Muscle layer of colon (tissue), 2 donors: Measurements from ENCODE around the gene RAB1B.

ENCODE experiments used
- H3K27ac ChIP-seq: one replicate; pipeline ENCODE4 v1.7.0; 2013; ENCODE audit warnings: low read depth, mild to moderate bottlenecking, low read length, moderate library complexity
- H3K27me3 ChIP-seq, 2 donors: one replicate each; pipeline ENCODE4 v1.7.0; 2013; ENCODE audit warnings: low read length in 2 of 2, mild to moderate bottlenecking in 2 of 2; ENCODE audit not compliant: insufficient read depth in 2 of 2, control insufficient read depth in 1 of 2
- H3K36me3 ChIP-seq: one replicate; pipeline ENCODE4 v1.7.0; 2013; ENCODE audit warnings: mild to moderate bottlenecking, low read length; ENCODE audit not compliant: insufficient read depth
- H3K4me1 ChIP-seq: one replicate; pipeline ENCODE4 v1.7.0; 2013; ENCODE audit warnings: mild to moderate bottlenecking, low read length; ENCODE audit not compliant: insufficient read depth
- H3K4me3 ChIP-seq, 2 donors: one replicate each; pipeline ENCODE4 v1.7.0; 2013; ENCODE audit warnings: low read length in 2 of 2, low read depth in 1 of 2, mild to moderate bottlenecking in 1 of 2, moderate library complexity in 1 of 2
- H3K9ac ChIP-seq: one replicate; pipeline ENCODE4 v1.7.0; 2013; ENCODE audit warnings: low read length
- H3K9me3 ChIP-seq: one replicate; pipeline ENCODE4 v1.7.0; 2013; ENCODE audit warnings: mild to moderate bottlenecking, low read length
- donor health status: abdominal sarcoma.
- donor health status: Adenocarcinoma of cecum.

The RAB1B gene

DNA sequence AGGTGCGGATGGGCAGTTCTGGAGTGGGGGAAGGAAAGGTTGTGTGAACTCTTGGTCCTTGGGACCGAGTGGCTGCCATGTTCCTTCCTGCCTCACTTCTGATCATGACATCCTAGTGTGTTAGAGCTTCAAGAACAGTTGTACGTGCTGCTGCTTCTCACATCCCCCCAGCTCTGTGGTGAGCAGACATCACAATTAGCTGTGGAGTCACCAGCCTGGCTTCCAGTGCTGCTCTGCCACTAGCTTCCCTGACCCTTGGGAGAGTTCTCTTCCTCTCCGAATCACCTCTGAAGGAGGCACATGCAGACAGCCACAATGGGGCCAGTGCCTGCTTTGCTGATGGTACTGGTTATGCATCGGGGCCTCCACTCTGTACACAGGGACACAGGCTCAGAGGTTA lies 6.2 kb upstream of the RAB1B start:
- no peak overlapping the region for H3K4me3 ChIP-seq
- peaks cover 17% of the 10 kb centered on the region for H3K4me1 ChIP-seq
- no peak overlapping the region for H3K27ac ChIP-seq
- no peak overlapping the region for H3K9ac ChIP-seq
- no peaks in the 10 kb centered on the region for H3K27me3 ChIP-seq
- H3K9me3 ChIP-seq, result no peaks in the 10 kb centered on the region
- H3K36me3 ChIP-seq, result peaks cover 56% of the 10 kb centered on the region

GRCh38 chr11:66262696-66263095 lies 5.7 kb upstream of the RAB1B start:
- Histone ChIP-seq H3K4me1 (peaks cover 17% of the 10 kb centered on the region), H3K9ac (no peak overlapping the region), H3K27me3 (no peaks in the 10 kb centered on the region), H3K36me3 (peaks cover 56% of the 10 kb centered on the region), H3K9me3 (no peaks in the 10 kb centered on the region), H3K4me3 (no peak overlapping the region), H3K27ac (no peak overlapping the region)

- peaks cover 56% of the 10 kb centered on the region for H3K36me3 ChIP-seq
- H3K27me3 ChIP-seq, result no peaks in the 10 kb centered on the region
- no peak overlapping the region for H3K9ac ChIP-seq
- H3K4me3 ChIP-seq, result no peak overlapping the region
- no peak overlapping the region for H3K27ac ChIP-seq
- H3K9me3 ChIP-seq, result no peaks in the 10 kb centered on the region
- peaks cover 17% of the 10 kb centered on the region for H3K4me1 ChIP-seq
Observed at GRCh38 chr11:66263231-66263630, 5.2 kb upstream of the RAB1B start.

DNA sequence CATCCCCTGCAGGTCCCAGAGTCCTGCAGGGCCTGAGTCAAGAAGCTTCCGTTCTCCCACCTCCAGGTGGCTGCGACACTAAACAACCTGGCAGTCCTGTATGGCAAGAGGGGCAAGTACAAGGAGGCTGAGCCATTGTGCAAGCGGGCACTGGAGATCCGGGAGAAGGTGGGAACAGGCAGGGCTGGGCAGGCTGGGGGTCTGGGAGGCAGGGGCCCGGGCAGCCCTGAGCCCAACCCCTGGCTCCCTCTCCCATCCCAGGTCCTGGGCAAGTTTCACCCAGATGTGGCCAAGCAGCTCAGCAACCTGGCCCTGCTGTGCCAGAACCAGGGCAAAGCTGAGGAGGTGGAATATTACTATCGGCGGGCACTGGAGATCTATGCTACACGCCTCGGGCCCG lies 4.7 kb upstream of the RAB1B start:
- Histone ChIP-seq H3K27ac (no peak overlapping the region), H3K36me3 (peaks cover 56% of the 10 kb centered on the region), H3K4me3 (no peak overlapping the region), H3K9ac (no peak overlapping the region), H3K4me1 (peaks cover 13% of the 10 kb centered on the region), H3K9me3 (no peaks in the 10 kb centered on the region), H3K27me3 (no peaks in the 10 kb centered on the region)

DNA sequence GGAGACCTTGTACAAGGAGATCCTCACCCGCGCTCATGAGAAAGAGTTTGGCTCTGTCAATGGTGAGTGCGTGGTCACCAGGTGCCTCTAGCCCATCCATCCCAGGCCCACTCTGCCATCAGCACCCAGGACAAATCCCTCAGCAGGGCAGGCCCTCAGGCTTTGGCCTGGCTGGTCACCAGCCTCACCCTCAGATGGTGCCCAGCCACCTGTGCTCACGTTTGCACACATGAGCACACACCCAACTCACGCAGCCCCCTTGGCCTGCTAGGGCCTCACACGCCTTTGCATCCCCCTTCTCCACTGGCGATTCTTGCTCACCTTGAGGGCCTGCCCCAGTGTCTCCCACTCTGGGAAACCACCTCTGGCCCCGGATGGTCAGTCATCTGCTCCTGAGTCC lies 4.1 kb upstream of the RAB1B start:
- H3K27me3 ChIP-seq, result no peaks in the 10 kb centered on the region
- peaks cover 53% of the 10 kb centered on the region for H3K36me3 ChIP-seq
- peaks cover 15% of the 10 kb centered on the region for H3K4me1 ChIP-seq
- no peak overlapping the region for H3K9ac ChIP-seq
- no peaks in the 10 kb centered on the region for H3K9me3 ChIP-seq
- no peak overlapping the region for H3K27ac ChIP-seq
- no peak overlapping the region for H3K4me3 ChIP-seq

GRCh38 chr11:66264914-66265313 lies 3.5 kb upstream of the RAB1B start:
- Histone ChIP-seq H3K4me1 (peaks cover 20% of the 10 kb centered on the region), H3K9me3 (no peaks in the 10 kb centered on the region), H3K27me3 (no peaks in the 10 kb centered on the region), H3K36me3 (peaks cover 47% of the 10 kb centered on the region), H3K9ac (no peak overlapping the region), H3K4me3 (no peak overlapping the region), H3K27ac (no peak overlapping the region)

GRCh38 chr11:66265531-66266377 lies 2.7 kb upstream of the RAB1B start:
- no peaks in the 10 kb centered on the region for H3K27me3 ChIP-seq
- peaks cover 43% of the 10 kb centered on the region for H3K36me3 ChIP-seq
- H3K9me3 ChIP-seq, result no peaks in the 10 kb centered on the region
- no peak overlapping the region for H3K9ac ChIP-seq
- no peak overlapping the region for H3K27ac ChIP-seq
- no peak overlapping the region for H3K4me3 ChIP-seq
- H3K4me1 ChIP-seq, result peaks cover 28% of the 10 kb centered on the region

- Histone ChIP-seq H3K4me1 (peaks cover 30% of the 10 kb centered on the region), H3K36me3 (peaks cover 39% of the 10 kb centered on the region), H3K4me3 (peak overlapping the region; percentile 40 to 60), H3K9ac (peak overlapping the region; percentile 40), H3K27ac (peak overlapping the region; percentile 100), H3K27me3 (no peaks in the 10 kb centered on the region), H3K9me3 (no peaks in the 10 kb centered on the region)
Observed at GRCh38 chr11:66266378-66267038, 1.9 kb upstream of the RAB1B start.

DNA sequence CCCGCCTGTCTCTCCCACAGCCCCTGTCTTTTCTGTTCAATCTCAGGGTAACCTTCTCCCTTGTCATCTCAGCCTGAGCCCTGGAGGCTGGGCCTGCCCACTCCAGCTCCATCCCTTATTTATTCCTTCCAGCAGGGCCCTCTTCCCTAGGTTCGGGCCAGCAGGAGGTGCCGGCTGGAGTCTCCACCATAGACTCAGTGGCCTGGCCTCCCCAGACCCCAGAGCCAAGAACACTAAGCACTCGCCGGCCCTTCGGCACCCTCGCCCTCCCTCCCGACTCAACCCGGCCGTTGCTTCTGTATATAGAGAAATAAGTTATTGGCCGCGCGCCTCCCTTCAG lies 1.4 kb upstream of the RAB1B start:
- Histone ChIP-seq H3K27me3 (no peaks in the 10 kb centered on the region), H3K27ac (peak overlapping the region; percentile 100), H3K36me3 (peaks cover 39% of the 10 kb centered on the region), H3K9me3 (no peaks in the 10 kb centered on the region), H3K4me3 (peak overlapping the region; percentile 40 to 60), H3K4me1 (peaks cover 30% of the 10 kb centered on the region), H3K9ac (peak overlapping the region; percentile 40)

- Histone ChIP-seq H3K27me3 (no peaks in the 10 kb centered on the region), H3K36me3 (peaks cover 39% of the 10 kb centered on the region), H3K4me1 (peaks cover 30% of the 10 kb centered on the region), H3K4me3 (peak overlapping the region; percentile 68 to 88), H3K9me3 (no peaks in the 10 kb centered on the region), H3K27ac (peak overlapping the region; percentile 100), H3K9ac (peak overlapping the region; percentile 60)
Observed at GRCh38 chr11:66267379-66268243, 828 bp upstream of the RAB1B start.
